IPS-20b (cell line): ENCODE data around the gene STX12.
"Not testable (repeated sequence)": the region's sequence is repeated elsewhere in the genome, so short reads cannot be mapped to it uniquely, and the experiment has no call there.

Experiments
- H3K27ac ChIP-seq: one replicate; pipeline ENCODE4 v1.5.1; 2013; ENCODE audit warnings: low read length
- H3K27me3 ChIP-seq: 2 replicates; pipeline ENCODE4 v1.6.1; 2013; ENCODE audit warnings: mild to moderate bottlenecking, low read length, inconsistent platforms; ENCODE audit not compliant: insufficient read depth
- H3K36me3 ChIP-seq: 2 replicates; pipeline ENCODE4 v1.6.1; 2013; ENCODE audit warnings: low read depth, mild to moderate bottlenecking, inconsistent platforms, low read length, moderate library complexity; ENCODE audit not compliant: insufficient read depth
- H3K4me1 ChIP-seq: 2 replicates; pipeline ENCODE4 v1.6.1; 2013; ENCODE audit warnings: mild to moderate bottlenecking, control low read depth, inconsistent platforms, low read length, moderate library complexity; ENCODE audit not compliant: insufficient read depth
- H3K4me3 ChIP-seq: 2 replicates; pipeline ENCODE4 v1.5.1; 2013; ENCODE audit warnings: mild to moderate bottlenecking, low read length, inconsistent platforms
- H3K9ac ChIP-seq: 2 replicates; pipeline ENCODE4 v1.6.1; 2013; ENCODE audit warnings: low read depth, mild to moderate bottlenecking, inconsistent platforms, low read length, moderate library complexity
- H3K9me3 ChIP-seq: 2 replicates; pipeline ENCODE4 v1.6.1; 2013; ENCODE audit warnings: mild to moderate bottlenecking, low read depth, low read length, inconsistent platforms; ENCODE audit not compliant: insufficient read depth

The STX12 gene

GRCh38 chr1:27755286-27755685, 17.7 kb upstream of the STX12 start:
- Histone ChIP-seq H3K27ac (no peak overlapping the region), H3K9me3 (no peaks in the 10 kb centered on the region), H3K4me1 (no peaks in the 10 kb centered on the region), H3K27me3 (no peaks in the 10 kb centered on the region), H3K4me3 (no peak overlapping the region), H3K9ac (no peak overlapping the region; the same call in 1 of the 2 replicates), H3K36me3 (peaks cover 39% of the 10 kb centered on the region)

- no peaks in the 10 kb centered on the region for H3K27me3 ChIP-seq
- H3K4me3 ChIP-seq: no peak overlapping the region
- H3K36me3 ChIP-seq: peaks cover 41% of the 10 kb centered on the region
- H3K4me1 ChIP-seq: no peaks in the 10 kb centered on the region
- H3K27ac ChIP-seq: no peak overlapping the region
- no peaks in the 10 kb centered on the region for H3K9me3 ChIP-seq
- H3K9ac ChIP-seq: no peak overlapping the region
Observed at GRCh38 chr1:27755865-27756264, 17.2 kb upstream of the STX12 start.

- no peak overlapping the region for H3K9ac ChIP-seq
- peaks cover 41% of the 10 kb centered on the region for H3K36me3 ChIP-seq
- H3K4me1 ChIP-seq: no peaks in the 10 kb centered on the region
- H3K27ac ChIP-seq: no peak overlapping the region
- no peaks in the 10 kb centered on the region for H3K27me3 ChIP-seq
- H3K9me3 ChIP-seq: no peaks in the 10 kb centered on the region
- no peak overlapping the region for H3K4me3 ChIP-seq
Observed at GRCh38 chr1:27759236-27759635, 13.8 kb upstream of the STX12 start.

GRCh38 chr1:27760426-27760825, 12.6 kb upstream of the STX12 start:
- Histone ChIP-seq H3K4me1 (no peaks in the 10 kb centered on the region), H3K4me3 (no peak overlapping the region), H3K9ac (no peak overlapping the region), H3K9me3 (no peaks in the 10 kb centered on the region), H3K36me3 (peaks cover 29% of the 10 kb centered on the region), H3K27ac (no peak overlapping the region), H3K27me3 (no peaks in the 10 kb centered on the region)

GRCh38 chr1:27762033-27762432, 11.0 kb upstream of the STX12 start:
- no peak overlapping the region for H3K27ac ChIP-seq
- no peaks in the 10 kb centered on the region for H3K9me3 ChIP-seq
- H3K27me3 ChIP-seq: no peaks in the 10 kb centered on the region
- H3K4me1 ChIP-seq: no peaks in the 10 kb centered on the region
- H3K4me3 ChIP-seq: no peak overlapping the region
- H3K9ac ChIP-seq: no peak overlapping the region
- H3K36me3 ChIP-seq: peaks cover 24% of the 10 kb centered on the region

- Histone ChIP-seq H3K4me3 (no peak overlapping the region), H3K9ac (no peak overlapping the region), H3K36me3 (peaks cover 19% of the 10 kb centered on the region), H3K9me3 (no peaks in the 10 kb centered on the region), H3K4me1 (no peaks in the 10 kb centered on the region), H3K27ac (no peak overlapping the region), H3K27me3 (no peaks in the 10 kb centered on the region)
Observed at GRCh38 chr1:27763358-27763757, 9.7 kb upstream of the STX12 start.

GRCh38 chr1:27770293-27770830, 2.7 kb upstream of the STX12 start:
- H3K36me3 ChIP-seq: no peaks in the 10 kb centered on the region
- H3K9ac ChIP-seq: no peak overlapping the region
- no peak overlapping the region for H3K27ac ChIP-seq
- H3K4me1 ChIP-seq: peaks cover 4% of the 10 kb centered on the region
- no peaks in the 10 kb centered on the region for H3K9me3 ChIP-seq
- no peak overlapping the region for H3K4me3 ChIP-seq
- H3K27me3 ChIP-seq: no peaks in the 10 kb centered on the region

- peak overlapping the region; percentile 80 for H3K4me3 ChIP-seq
- H3K36me3 ChIP-seq: no peaks in the 10 kb centered on the region
- H3K27me3 ChIP-seq: no peaks in the 10 kb centered on the region
- H3K9me3 ChIP-seq: no peaks in the 10 kb centered on the region
- peaks cover 4% of the 10 kb centered on the region for H3K4me1 ChIP-seq
- H3K9ac ChIP-seq: peak overlapping the region; percentile 70; the same call in 1 of the 2 replicates
- no peak overlapping the region for H3K27ac ChIP-seq
Observed at GRCh38 chr1:27772036-27772931, 735 bp upstream of the STX12 start.

- Histone ChIP-seq H3K27me3 (no peaks in the 10 kb centered on the region), H3K27ac (no peak overlapping the region)
Observed at GRCh38 chr1:27773826-27774445, 917 bp downstream of the STX12 start.

GRCh38 chr1:27774654-27775053, 1.6 kb downstream of the STX12 start:
- no peak overlapping the region for H3K27ac ChIP-seq
- no peak overlapping the region for H3K4me3 ChIP-seq
- H3K9ac ChIP-seq: no peak overlapping the region
- H3K36me3 ChIP-seq: no peaks in the 10 kb centered on the region
- H3K4me1 ChIP-seq: peaks cover 4% of the 10 kb centered on the region
- H3K27me3 ChIP-seq: no peaks in the 10 kb centered on the region
- no peaks in the 10 kb centered on the region for H3K9me3 ChIP-seq

More at GRCh38 chr1:27773826-27774445, 917 bp downstream of the STX12 start:
- H3K4me1 ChIP-seq: peaks cover 4% of the 10 kb centered on the region
- H3K9me3 ChIP-seq: no peaks in the 10 kb centered on the region
- H3K36me3 ChIP-seq: no peaks in the 10 kb centered on the region
- H3K4me3 ChIP-seq: peak overlapping the region; percentile 80
- peak overlapping the region; percentile 75; the same call in 1 of the 2 replicates for H3K9ac ChIP-seq

GRCh38 chr1:27775336-27775735, 2.3 kb downstream of the STX12 start:
- H3K27ac ChIP-seq, H3K4me1 ChIP-seq, H3K4me3 ChIP-seq, H3K36me3 ChIP-seq, H3K9me3 ChIP-seq, H3K27me3 ChIP-seq, H3K9ac ChIP-seq: not testable (repeated sequence)

- not testable (repeated sequence) for H3K9me3 ChIP-seq, H3K9ac ChIP-seq, H3K4me1 ChIP-seq, H3K36me3 ChIP-seq, H3K4me3 ChIP-seq, H3K27me3 ChIP-seq, H3K27ac ChIP-seq
Observed at GRCh38 chr1:27776276-27776675, 3.3 kb downstream of the STX12 start.
